GM21576 (cell line): ENCODE data around the gene SERINC2.

ENCODE experiments used
- ATAC-seq: cut with Tn5 transposase; IDR thresholded peaks from one replicate; pipeline ENCODE4 v1.9.1; 2021; ENCODE audit warnings: mild to moderate bottlenecking, moderate library complexity; ENCODE audit not compliant: unreplicated experiment

The SERINC2 gene

DNA sequence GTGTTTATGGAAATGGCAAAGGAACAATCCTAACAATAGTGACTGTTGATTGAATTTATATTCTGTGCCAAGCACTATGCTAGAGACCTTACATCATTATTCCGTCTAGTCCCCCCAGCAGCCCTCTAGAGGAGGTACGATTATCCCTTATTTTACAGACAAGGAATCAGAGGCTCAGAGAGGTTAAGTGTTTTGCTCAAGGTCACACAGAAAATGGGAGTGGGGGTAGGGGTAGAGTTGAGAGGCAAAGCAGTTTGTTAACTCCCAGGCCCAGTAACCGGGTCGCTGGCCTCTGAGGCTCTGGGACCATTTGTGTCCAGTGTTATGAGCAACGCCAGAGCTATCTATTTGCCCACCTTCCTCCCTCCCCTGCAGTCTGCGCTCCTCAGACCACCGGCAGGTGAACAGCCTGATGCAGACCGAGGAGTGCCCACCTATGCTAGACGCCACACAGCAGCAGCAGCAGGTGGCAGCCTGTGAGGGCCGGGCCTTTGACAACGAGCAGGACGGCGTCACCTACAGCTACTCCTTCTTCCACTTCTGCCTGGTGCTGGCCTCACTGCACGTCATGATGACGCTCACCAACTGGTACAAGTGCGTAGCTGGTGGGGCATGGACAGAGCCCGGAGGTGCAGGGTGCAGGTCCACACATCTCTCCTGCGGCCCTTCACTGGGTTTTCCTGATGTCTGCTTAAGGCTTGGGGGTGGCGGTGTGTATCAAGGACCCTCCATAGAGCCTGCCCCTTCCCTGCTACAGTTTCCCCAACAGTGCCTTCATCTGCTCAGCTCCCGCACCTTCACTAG is 19.8 kb downstream of the SERINC2 start:
- no peak for ATAC-seq

DNA sequence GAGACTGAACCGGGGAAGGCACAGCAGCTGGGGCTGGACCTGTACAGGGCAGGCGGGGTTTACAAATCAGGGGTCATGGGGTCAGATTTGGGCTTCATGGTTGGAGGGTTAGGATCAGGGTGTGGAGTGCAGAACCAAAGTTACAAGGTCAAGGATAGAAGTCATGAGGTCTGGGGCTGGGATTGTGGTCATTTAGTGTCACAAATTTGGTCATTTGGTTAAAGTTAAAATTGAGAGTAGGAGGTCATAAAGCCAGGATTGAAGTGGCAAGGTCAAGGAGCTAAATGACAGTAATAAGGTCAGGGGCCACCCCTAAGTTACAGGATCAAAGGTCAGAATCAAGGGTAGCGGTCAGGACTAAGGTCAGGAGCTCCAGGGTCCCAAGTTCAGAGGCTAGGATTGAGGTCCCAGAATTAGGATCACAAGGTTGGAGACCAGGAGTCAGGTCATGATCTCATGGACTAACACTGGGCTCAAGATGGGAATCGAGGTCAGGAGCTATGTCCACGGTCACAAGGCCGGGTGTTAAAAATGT is 20.4 kb downstream of the SERINC2 start:
- ATAC-seq: no peak

DNA sequence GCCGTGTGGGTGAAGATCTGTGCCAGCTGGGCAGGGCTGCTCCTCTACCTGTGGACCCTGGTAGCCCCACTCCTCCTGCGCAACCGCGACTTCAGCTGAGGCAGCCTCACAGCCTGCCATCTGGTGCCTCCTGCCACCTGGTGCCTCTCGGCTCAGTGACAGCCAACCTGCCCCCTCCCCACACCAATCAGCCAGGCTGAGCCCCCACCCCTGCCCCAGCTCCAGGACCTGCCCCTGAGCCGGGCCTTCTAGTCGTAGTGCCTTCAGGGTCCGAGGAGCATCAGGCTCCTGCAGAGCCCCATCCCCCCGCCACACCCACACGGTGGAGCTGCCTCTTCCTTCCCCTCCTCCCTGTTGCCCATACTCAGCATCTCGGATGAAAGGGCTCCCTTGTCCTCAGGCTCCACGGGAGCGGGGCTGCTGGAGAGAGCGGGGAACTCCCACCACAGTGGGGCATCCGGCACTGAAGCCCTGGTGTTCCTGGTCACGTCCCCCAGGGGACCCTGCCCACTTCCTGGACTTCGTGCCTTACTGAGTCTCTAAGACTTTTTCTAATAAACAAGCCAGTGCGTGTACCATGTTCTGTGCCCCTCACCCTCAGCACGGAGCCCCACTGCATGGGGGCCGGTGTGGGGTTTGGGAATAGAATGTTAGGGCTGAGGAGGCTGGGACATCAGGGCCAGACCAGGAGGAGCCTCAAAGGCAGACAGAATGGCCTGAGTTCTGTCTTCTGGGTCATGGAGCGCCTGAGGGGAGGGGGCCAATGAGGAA is 21.3 kb downstream of the SERINC2 start:
- no peak for ATAC-seq

DNA sequence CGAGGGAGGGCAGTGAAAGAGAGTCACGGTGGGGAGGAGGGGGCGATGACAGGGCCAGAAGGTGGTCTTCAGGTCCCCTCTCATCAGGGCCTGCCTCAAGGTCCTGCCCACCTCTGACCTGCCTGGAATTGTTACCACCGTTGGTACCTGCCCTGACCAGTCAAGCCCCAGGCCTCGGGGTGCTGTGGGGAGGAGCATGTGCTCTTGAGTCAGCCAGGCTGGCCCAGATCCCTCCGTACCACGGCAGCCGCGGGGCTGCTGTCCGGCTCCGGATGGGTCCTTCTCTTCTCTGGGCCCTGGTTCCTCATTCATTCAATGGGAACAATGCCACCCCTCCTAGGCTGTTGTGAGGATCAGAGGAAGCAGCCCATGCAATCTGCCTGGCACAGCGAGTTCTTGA is 22.0 kb downstream of the SERINC2 start:
- ATAC-seq: no peak

DNA sequence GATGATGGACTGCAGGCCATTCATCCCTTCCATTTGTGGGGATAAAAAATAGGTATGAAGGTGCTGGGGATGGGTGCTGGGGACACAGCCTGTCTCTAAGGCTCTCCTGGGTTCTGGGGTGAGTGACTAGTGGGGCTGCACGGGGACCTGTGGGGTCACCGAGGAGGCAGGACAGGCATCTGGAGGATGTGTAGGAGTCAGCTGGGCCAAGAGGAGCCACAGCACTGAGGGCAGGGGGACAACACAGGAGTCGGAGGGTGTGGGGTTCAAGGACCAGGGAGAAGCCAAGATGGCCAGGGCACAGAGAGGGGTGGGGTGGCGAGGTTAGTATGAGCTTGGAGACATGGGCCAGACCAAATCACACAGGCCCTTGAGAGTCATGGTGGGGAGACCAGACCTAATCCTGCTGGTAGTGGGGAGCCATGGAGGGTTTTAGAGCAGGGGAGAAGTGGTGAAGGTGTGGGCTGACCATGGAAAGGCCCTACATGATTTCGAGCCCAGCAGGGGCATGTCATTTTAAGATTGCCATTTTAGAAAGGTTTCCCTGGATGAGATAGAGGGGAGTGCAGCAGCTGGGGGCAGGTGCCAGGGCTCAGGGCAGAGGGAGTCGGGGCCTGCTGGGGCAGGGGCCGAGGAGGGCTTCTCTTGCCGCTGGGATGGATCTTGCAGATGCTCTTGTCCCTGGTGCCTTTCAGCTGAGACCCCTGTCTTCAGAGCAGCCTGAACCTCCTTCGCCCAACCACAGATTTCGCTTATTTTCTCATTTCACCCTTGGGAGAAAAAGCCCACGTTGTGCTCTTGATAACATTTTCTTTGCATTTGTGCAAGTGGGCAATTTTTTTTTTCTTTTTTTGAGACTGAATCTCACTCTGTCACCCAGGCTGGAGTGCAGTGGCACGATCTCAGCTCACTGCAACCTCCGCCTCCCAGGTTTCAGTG is 22.7 kb downstream of the SERINC2 start:
- no peak for ATAC-seq

DNA sequence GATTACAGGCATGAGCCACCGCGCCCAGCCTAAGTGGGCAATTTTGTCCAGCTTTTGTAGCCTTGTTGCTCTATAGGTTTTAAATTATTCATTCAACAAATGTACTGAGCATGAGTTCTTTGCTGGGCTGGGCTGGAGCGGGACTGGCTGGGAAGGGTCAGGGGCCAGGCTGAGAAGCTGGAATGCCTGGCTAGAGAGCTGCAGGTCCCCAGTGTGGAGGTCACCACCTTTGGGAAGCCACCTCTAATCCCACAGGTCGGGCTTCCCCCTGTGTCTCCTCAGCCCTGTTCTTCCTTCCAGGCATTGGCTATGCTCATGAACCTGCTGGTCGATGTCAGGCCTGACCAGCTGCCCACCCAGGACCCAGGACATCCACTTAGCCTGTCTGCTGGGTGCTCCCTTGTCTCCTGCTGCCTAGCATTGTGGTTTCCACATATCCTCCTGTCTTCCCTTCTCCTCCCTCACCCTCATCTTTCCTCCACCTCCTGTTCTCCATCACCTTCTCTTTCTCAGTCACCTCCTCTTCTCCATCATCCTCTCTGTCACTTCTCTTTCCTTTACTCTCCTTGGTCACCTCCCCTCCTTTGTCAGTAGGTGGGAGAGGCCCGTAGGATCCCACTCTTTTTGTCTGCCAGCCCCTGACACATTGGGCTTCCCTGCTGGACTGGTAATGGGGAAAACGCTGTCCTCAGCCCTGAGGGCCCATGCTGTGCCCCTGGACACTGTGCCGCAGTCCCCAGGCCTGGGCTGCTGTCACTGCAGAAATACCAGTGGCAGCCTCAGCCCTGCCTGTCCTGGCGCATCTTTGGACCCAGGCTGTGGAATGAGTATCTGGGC is 23.8 kb downstream of the SERINC2 start:
- ATAC-seq: no peak

DNA sequence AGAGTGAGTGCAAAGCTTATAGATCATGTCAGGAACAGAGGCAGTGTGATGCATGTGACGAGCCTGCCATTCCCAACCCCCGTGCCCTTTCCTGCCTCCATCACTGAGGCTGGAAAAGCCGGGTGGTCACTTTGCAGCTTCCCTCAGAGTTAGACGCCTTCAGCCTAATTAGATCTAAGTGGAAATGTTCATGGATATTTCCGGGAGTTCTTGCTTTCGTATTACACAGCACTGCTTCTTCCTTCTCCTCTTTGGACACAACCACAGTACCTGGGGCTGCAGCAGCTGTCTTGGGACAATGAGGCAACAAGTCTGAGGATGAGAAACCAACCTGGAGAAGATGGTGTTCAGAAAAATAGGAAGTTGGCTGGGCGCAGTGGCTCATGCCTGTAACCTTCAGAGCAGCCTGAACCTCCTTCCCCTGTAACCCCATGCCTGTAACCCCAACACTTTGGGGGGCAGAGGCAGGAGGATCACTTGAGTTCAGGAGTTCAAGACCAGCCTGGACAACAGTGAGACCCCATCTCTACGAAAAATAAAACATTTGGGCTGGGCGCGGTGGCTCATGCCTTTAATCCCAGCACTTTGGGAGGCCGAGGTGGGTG is 24.5 kb downstream of the SERINC2 start:
- ATAC-seq: no peak

DNA sequence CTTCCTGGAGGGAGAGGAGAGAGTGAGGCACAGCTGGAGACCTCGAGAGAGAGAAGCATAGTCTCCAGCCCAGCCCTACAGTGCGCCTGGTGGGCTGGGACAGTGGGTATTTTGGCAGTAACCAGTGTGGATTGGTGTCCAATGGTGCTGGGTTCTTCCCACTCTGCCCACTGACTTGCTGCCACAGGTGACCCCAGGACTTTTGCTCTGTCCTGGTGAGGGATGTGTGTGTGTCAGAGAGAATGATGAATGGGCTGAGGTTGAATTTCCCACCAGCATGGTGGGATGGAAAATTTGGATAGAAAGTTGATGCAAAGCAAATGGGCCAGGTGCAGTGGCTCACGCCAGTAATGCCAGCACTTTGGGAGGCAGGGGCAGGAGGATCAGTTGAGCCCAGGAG is 26.3 kb downstream of the SERINC2 start:
- no peak for ATAC-seq

DNA sequence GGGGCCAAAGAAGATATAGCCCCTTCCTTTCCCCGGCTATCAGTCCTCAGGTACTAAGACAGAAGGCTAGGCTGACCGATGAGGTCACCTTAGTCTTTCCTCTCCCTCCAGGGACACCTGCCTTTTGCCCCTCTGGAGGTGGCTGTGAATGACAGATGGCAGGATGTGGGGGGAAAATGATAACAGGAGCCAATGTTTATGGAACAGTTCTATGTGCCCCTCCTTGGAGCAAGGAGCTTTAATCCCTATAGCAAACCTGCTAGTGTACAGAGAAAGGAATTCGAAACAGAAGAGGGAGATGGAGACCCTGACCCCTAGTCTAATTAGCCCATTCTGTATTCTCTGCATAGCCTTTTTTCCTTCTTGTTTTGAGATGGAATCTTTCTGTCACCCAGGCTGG is 28.1 kb downstream of the SERINC2 start:
- ATAC-seq: no peak

DNA sequence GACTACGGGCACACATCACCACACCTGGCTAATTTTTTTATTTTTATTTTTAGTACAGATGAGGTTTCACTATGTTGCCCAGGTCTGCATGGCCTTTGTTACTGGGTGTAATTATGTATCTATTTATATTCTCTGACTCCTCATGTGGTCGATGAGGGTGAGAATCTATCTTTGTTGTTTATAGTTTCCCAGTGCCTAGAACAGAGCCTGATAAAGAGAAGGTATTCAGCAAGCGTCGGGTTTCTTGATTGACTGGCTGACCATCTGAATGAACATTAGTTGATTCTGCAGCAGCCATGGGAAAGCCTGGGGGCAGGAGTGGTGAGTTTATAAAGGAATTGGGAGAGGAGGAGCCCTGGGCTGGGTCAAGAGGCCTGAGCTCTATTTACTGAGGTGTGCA is 28.5 kb downstream of the SERINC2 start:
- no peak for ATAC-seq

DNA sequence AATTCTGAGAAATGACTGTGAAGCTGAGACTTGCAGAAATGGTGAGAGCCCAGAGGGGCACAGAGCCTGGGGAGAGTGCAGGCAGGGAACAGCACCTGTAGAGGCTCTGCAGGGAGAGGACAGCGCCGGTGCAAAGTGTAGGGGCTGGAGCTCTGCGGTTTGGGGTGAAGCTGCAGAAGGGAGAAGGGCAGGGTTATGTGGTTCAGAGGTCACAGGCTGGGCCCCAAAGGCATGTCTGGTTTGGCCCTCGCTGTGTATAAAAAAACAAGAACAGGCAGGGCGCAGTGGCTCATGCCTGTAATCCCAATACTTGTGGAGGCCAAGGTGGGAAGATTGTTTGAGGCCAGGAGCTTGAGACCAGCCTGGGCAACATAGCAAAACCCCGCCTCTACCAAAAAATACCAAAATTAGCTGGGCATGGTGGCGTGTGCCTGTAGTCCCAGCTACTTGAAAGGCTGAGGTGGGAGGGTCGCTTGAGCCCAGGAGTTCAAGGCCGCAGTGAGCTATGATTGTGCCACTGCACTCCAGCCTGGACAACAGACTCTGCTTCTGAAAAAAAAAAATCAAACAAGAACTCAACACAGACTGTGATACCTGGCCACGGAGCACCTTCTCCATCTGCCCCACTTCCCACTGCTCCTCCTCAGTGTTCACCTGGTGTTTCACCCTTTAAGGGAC is 29.1 kb downstream of the SERINC2 start:
- no peak for ATAC-seq

DNA sequence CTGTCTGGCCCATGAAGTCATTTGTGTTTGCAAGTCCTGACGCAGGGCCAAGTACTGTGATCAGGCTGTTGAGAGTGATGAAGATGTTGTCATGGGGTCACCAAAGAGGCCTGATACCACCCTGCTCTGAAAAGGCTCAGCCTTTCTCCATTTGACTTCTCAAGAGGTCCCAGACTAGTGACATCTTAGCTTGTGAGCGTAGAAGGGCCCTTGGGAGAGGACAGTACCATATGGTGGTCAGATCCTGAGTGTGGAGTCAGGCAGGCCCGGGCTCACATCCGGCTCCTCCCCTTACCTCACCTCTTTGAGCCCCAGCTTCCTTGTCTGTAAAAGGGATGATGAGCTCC is 29.6 kb downstream of the SERINC2 start:
- no peak for ATAC-seq

DNA sequence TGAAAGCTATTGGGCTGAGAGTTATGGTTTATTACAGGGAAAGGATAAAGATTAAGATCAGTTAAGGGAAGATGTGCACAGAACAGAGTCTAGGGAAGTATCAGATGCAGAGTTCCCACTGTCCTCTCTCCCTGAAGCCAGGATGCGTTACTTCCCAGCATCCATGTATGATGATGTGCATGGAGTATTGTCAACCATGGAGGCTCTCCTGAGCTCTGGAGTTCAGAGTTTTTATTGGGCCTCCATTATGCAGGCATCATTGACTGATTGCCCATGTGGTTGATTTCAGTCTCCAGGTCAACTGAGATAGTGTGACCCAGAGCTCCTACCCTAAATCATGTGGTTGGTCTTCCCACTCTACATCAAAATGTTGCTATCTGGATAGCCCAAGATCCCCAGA is 30.7 kb downstream of the SERINC2 start:
- no peak for ATAC-seq

DNA sequence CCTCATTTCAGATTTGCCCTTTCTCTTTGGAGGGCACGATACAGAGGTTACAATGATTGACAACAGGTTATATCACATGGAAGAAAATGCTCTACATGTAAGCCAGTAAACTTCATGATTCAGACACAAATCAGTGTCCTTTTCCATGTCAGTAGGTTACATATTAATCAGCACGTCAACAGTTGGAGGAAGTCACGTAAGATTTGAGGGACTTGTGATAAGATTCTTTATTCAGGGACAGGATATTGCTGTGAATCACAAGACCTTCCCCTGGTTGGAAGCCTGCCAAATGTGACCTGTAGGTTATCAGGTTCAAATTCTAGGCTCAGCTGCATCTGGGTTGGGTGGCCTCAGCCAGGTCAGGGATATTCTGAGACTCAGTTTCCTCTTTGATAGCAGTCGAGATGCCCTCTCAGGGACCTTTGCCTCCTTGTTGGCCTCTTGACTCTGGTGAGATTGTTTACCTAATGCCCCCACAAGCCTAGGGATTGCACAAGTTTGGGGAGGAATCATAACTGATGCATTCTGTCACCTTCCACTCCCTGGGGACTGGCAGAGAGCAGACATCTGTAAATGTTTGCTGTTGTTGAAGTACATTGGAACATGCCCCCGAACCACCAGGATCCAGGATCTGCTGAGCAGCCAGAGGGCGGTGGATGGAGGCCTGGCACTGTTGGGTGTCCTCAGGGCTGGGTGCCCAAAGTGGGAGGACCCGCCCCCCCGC is 31.9 kb downstream of the SERINC2 start:
- ATAC-seq: no peak

DNA sequence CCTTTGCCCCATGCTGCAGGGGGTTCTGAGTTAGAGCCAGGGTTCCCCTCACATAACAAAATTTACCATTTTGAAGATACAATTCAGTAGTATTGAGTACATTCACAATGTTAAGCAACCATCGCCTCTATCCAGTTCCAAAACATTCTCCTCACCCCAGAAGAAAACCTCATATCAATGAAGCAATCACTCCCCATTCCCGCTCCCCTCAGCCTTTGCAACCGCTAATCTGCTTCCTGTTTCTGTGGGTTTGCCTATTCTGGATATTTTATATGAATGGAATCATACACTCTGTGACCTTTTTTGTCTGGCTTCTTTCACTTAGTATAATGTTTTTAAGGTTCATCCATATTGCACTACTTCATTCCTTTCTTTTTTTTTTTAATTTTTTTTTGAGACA is 32.9 kb downstream of the SERINC2 start:
- ATAC-seq: no peak

DNA sequence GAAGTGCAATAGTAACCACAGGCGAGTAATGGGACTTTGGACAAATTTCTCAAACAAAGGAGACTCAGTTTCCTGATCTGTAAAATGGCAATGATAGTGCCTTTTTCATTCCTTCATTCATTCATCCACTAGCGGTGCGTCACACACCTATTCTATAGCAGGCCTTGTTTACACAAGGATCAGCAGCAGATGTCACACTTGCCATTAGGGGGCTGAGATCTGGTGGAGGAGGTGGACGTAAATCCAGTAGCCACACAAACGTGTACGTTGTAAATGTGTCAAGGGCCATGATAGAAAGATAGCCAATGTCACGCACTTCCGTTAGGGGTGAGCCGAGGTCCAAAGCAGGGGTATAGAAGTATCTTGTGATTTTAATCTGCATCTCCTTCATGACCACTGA is 34.2 kb downstream of the SERINC2 start:
- no peak for ATAC-seq

DNA sequence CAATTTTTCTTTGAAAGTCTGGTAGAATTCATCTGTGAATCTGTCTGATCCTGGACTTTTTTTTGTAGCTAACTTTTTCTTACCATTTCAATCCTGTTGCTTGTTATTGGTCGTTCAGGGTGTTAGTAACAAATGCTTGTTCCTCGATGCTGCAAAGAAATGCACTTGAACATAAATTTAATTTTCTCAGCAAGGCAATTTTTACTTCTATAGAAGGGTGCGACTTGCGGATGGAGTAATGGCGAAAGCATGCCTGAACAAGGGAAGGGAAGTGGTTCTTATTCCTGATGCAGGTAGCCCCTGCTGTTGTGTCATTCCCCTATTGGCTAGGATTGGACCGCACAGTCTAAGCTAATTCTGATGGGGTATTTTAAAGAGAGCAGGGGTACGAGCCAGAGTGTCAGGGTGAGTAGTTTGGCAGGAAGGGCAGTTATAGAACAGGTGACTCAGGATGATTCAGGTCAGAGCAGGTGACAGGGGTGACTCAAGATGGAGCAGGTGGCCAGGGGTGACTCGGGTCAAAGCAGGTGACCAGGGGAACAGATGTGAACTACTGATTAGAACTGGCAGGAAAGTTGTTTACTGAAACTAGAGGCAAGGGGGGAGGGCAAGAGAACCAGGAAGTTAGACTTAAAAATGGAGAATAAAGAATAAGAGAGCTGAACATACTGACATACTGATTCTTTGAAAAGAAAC is 40.5 kb downstream of the SERINC2 start:
- no peak for ATAC-seq

DNA sequence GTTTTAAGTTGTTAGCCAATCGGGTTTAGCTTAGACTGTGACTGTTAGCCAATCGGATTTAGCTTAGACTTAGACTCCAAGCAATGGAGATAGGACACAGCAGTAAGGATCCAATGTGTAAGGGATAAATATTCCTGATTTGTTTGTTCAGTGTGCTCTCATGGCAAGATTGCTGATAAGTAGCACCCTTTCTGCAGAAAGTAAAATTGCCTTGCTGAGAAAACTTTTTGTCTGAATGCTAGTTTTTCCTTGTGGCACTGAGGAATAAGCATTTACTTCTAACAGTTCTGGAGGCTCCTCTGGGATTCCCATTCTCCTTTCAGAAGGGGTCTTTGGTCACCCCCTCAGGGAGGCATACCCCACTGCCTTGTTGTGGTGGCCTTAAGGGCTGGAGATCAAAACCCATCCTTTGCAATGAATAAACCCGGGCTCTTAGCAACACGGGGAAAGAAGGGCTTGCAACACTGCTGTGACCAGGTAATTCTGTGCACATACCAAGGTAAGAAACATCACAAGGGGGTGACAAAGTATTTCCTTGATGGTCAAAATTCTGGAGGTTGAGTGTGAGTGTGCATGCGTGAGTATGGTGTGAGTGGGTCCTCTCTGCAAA is 45.4 kb downstream of the SERINC2 start:
- no peak for ATAC-seq
